HG02571 (cell line): ENCODE data around the gene INPP4B.
"Not testable (repeated sequence)": the region's sequence is repeated elsewhere in the genome, so short reads cannot be mapped to it uniquely, and the experiment has no call there.

Experiments used
- ATAC-seq: cut with Tn5 transposase; IDR thresholded peaks from one replicate; pipeline ENCODE4 v1.9.1; 2021; ENCODE audit warnings: mild to moderate bottlenecking, moderate library complexity; ENCODE audit not compliant: unreplicated experiment

INPP4B gene

GRCh38 chr4:142826503-142827241 is 19.4 kb downstream of the INPP4B start:
- no peak for ATAC-seq

GRCh38 chr4:142824368-142824767 is 21.7 kb downstream of the INPP4B start:
- no peak for ATAC-seq

- ATAC-seq, result no peak
Observed at GRCh38 chr4:142823796-142824195, 22.3 kb downstream of the INPP4B start.

GRCh38 chr4:142818476-142818875 is 27.6 kb downstream of the INPP4B start:
- no peak for ATAC-seq

- no peak for ATAC-seq
Observed at GRCh38 chr4:142818031-142818430, 28.1 kb downstream of the INPP4B start.

GRCh38 chr4:142817442-142817841 is 28.7 kb downstream of the INPP4B start:
- no peak for ATAC-seq

- no peak for ATAC-seq
Observed at GRCh38 chr4:142815834-142816233, 30.3 kb downstream of the INPP4B start.

DNA sequence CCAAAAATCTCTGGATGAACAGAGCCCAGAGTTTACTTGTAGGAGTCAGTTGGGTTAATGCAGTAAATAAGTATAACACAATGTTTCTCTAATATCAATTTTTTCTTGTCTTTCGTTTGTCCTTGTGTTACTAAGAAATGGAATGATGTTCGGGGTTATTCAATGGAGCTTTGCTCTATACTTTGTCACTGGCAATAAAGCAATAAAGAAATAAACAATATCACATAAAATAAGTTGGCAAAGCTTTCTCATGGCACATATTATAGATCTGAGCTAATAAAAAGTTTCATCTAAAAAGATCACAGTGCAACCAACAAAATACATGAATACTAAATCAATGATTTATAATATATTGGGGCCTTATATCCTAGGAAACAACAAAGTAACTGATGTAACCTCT is 32.7 kb downstream of the INPP4B start:
- no peak for ATAC-seq

DNA sequence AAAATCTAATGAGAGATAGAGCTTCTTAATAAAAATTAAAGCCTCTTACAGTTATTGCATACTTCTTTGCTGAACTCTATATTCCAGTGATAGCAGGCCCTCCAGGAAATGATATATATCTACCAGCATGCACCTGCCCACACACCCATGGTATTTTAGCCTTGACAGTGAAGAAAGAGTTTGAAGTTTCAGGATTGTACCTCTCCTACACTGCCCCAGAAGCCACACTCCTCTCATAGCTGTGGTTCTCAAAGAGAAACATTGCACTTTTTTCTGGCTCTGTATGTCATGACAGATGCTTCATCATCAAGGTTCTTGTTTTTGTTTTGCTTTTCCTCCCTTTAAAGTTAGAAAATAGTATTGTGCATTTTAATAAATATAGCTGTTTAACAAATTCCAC is 34.0 kb downstream of the INPP4B start:
- no peak for ATAC-seq

DNA sequence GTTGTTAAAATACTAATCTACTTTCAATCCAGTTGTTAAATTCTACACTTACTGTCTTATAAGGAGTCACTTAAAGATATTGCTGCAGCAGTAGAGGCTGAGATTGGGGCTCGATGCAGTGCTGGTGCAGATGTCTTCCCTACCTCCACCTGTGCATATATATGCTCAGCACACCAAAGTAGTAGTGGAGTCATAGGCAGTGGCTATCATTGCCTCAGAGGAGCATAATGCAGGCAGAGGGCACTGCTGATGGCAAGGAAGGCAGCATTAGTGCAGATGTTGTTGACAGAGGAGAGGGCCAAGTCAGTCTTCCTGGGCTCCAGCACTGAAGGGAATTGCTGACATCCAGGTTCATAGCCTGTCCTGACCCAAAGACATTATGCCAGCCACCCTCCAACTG is 35.1 kb downstream of the INPP4B start:
- no peak for ATAC-seq

DNA sequence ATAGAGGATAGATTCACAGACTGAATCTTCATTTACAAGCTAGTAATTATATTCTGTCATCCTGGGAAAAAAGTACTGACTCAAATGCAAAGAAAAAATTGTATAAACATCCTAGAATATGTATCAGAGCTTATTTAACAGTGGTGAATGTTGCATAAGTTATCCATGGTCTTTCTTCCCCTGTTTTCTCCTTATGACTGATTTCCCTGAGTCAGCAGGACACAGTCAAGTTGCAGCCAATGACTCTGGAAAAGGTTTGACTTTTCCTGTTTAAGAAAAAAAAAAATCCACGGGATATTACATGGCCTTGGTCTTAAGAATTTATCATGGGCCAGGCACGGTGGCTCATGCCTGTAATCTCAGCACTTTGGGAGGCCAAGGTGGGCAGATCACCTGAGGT is 36.5 kb downstream of the INPP4B start:
- no peak for ATAC-seq

- ATAC-seq, result not testable (repeated sequence)
Observed at GRCh38 chr4:142803879-142804278, 42.2 kb downstream of the INPP4B start.

DNA sequence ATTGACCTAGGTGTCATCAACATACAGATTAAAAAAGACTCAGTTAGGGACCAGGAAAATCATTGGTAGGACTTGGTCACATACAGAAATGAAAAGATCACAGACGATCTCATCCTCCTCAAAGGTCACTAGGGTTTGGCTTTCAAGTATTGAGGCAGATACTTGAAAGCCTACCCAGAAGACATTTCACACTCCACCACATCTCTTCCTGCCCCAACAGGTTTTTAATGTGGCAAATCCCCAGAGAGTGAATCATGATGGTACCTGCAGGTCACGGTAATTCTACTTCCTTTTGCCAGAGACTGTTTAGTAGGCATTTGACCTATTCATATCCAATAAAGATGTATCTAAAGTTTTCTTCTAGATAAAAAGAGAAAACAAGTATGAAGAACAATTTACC is 44.1 kb downstream of the INPP4B start:
- ATAC-seq, result no peak

DNA sequence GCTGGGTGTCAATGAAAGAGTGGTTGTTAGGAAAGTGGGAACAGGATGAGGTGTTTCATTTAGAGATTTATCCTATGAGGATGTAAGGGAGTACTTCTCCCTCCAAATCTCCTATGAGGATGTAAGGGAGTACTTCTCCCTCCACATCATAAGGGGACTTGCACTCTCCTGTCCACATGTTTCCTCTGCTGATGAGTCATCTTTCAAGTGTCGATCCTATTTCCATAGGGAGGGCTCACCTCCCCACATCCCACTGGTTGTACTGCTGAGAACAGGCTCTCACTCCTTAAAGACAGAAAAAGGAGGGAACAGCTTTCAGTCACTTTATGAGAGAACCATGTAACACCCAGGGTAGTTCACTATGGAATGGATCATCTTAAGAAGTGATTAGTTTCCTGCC is 65.0 kb downstream of the INPP4B start:
- ATAC-seq, result no peak

DNA sequence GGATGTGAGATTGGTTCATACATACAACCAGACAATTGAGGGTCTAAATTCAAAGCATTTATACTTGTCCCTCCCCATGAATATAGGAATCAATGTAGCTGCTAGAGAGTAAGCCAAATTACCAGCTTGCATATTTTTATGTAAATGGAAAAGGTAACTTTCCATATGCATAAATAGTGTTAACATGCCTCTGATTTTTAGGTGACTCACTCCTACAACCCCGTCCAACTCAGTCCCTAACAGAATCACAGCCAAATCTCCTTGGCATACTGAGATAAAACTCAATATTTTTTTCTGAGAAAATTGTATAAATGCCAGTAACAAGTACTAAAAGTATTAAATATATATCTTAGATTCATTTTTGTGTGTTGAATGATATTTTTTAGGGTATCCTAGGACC is 67.2 kb downstream of the INPP4B start:
- ATAC-seq, result no peak

- no peak for ATAC-seq
Observed at GRCh38 chr4:142778430-142778829, 67.7 kb downstream of the INPP4B start.

- no peak for ATAC-seq
Observed at GRCh38 chr4:142777045-142777743, 68.9 kb downstream of the INPP4B start.

- no peak for ATAC-seq
Observed at GRCh38 chr4:142776026-142776425, 70.1 kb downstream of the INPP4B start.

- no peak for ATAC-seq
Observed at GRCh38 chr4:142773505-142773904, 72.6 kb downstream of the INPP4B start.

- ATAC-seq, result no peak
Observed at GRCh38 chr4:142762280-142762679, 83.8 kb downstream of the INPP4B start.

GRCh38 chr4:142752202-142752786 is 93.8 kb downstream of the INPP4B start:
- no peak for ATAC-seq

DNA sequence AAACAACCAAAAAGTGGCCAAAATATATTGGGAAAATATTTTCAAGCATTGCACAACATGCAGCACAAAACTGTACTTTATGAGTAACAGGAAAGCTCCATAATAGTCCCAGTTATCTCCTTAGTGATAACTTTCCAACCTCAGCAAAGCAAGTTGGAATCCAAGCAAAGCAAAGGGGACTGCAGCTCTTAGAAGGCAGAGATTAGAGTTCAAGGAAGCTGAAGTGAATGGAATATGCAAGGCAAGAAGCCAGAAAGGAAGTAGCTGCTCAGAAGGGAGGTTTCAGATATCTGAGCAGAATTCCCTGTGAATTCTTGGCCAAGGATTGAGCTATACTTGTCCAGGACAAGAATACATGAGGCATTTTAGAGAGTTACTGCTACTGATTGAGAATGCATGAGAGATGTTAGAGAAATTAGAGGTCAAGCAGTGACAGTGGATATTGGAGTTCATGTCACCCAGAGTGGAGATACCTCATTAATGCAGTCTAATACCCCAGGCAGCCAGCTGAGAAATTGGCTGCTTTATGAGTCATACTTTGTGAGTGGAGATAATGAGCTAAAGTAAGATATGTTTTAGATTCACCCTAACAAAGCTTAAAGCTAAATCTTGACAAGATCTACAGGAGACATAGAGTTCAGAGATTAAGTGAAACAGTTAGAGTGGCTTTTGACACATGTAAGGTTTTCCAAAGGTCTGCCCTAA is 102.8 kb downstream of the INPP4B start:
- no peak for ATAC-seq
